GM12874 (cell line): ENCODE measurements around the gene TWF2.

ENCODE experiments used
- CTCF ChIP-seq: IDR thresholded peaks from 2 replicates; pipeline ENCODE4 v1.5.1; 2011; ENCODE audit warnings: low read depth, mild to moderate bottlenecking, control low read depth, low read length, moderate library complexity; ENCODE audit not compliant: insufficient read depth

The TWF2 gene

GRCh38 chr3:52265387-52265786, 26.4 kb upstream of the TWF2 start:
- TF ChIP-seq CTCF = no peak

- no peak for TF ChIP-seq CTCF
These were observed 23.5 kb upstream of the TWF2 start for GRCh38 chr3:52262447-52262846.

- TF ChIP-seq CTCF = no peak
These were observed 20.5 kb upstream of the TWF2 start for GRCh38 chr3:52259448-52259847.

GRCh38 chr3:52259035-52259434, 20.1 kb upstream of the TWF2 start:
- TF ChIP-seq CTCF = no peak

- no peak for TF ChIP-seq CTCF
These were observed 19.0 kb upstream of the TWF2 start for GRCh38 chr3:52257911-52258310.

GRCh38 chr3:52256622-52257021, 17.7 kb upstream of the TWF2 start:
- TF ChIP-seq CTCF = no peak

- no peak for TF ChIP-seq CTCF
These were observed 17.2 kb upstream of the TWF2 start for GRCh38 chr3:52256159-52256558.

GRCh38 chr3:52254608-52255007, 15.7 kb upstream of the TWF2 start:
- TF ChIP-seq CTCF = no peak
